HEK293 (cell line): ENCODE results near the gene ZNF79.

Experiments
- BCL11A ChIP-seq: fragments of 450-650 bp; formaldehyde crosslinking; IDR thresholded peaks from 2 replicates; pipeline ENCODE4 v1.5.1; 2016; ENCODE audit warnings: low read depth, missing biosample characterization, missing genetic modification characterization
- CTCF ChIP-seq: fragments of 450-650 bp; formaldehyde crosslinking; IDR thresholded peaks from 2 replicates; pipeline ENCODE4 v1.5.1; 2016; ENCODE audit warnings: missing biosample characterization, missing genetic modification characterization
- SP7 ChIP-seq: fragments of 450-650 bp; formaldehyde crosslinking; IDR thresholded peaks from 2 replicates; pipeline ENCODE4 v1.5.1; 2016; ENCODE audit warnings: missing biosample characterization, missing genetic modification characterization
- TCF7L2 ChIP-seq: IDR thresholded peaks from 2 replicates; pipeline ENCODE4 v1.6.1; 2011; ENCODE audit warnings: low read depth, mild to moderate bottlenecking, inconsistent platforms, low read length, moderate library complexity, borderline replicate concordance
- YY1 ChIP-seq: fragments of 450-650 bp; formaldehyde crosslinking; IDR thresholded peaks from 2 replicates; pipeline ENCODE4 v1.5.1; 2018; ENCODE audit warnings: missing biosample characterization, missing genetic modification characterization
- ZBTB26 ChIP-seq: fragments of 450-650 bp; formaldehyde crosslinking; optimal IDR thresholded peaks from 2 replicates; pipeline ENCODE3; 2016; ENCODE audit warnings: missing biosample characterization, mild to moderate bottlenecking, missing genetic modification characterization
- ZBTB8A ChIP-seq: fragments of 450-650 bp; formaldehyde crosslinking; IDR thresholded peaks from 2 replicates; pipeline ENCODE4 v1.5.1; 2016; ENCODE audit warnings: missing biosample characterization, missing genetic modification characterization
- ZNF121 ChIP-seq: fragments of 450-650 bp; formaldehyde crosslinking; IDR thresholded peaks from 2 replicates; pipeline ENCODE4 v1.5.1; 2016; ENCODE audit warnings: missing biosample characterization, missing genetic modification characterization
- ZNF214 ChIP-seq: fragments of 450-650 bp; formaldehyde crosslinking; IDR thresholded peaks from 2 replicates; pipeline ENCODE4 v1.5.1; 2017; ENCODE audit warnings: missing biosample characterization, mild to moderate bottlenecking, missing genetic modification characterization, borderline replicate concordance
- ZNF37A ChIP-seq: fragments of 450-650 bp; IDR thresholded peaks from 2 replicates; pipeline ENCODE4 v1.5.1; 2018; ENCODE audit warnings: missing biosample characterization, missing genetic modification characterization
- ZNF658 ChIP-seq: fragments of 450-650 bp; formaldehyde crosslinking; IDR thresholded peaks from 2 replicates; pipeline ENCODE4; 2016; ENCODE audit warnings: missing biosample characterization, missing genetic modification characterization
- ZNF692 ChIP-seq: fragments of 450-650 bp; formaldehyde crosslinking; IDR thresholded peaks from 2 replicates; pipeline ENCODE4 v1.5.1; 2016; ENCODE audit warnings: missing biosample characterization, missing genetic modification characterization
- ZNF777 ChIP-seq: fragments of 450-650 bp; formaldehyde crosslinking; IDR thresholded peaks from 2 replicates; pipeline ENCODE4 v1.5.1; 2017; ENCODE audit warnings: missing biosample characterization, missing genetic modification characterization, borderline replicate concordance

- TF ChIP-seq CTCF (tag by site-specific recombination), result no peak
- TF ChIP-seq ZNF121, result no peak
- no peak for TF ChIP-seq ZNF658 (tag by site-specific recombination)
- TF ChIP-seq BCL11A, result no peak
- no peak for TF ChIP-seq ZNF777 (tag by site-specific recombination)
- no peak for TF ChIP-seq ZNF37A (tag by site-specific recombination)
- no peak for TF ChIP-seq ZBTB8A
- no peak for TF ChIP-seq TCF7L2
- no peak for TF ChIP-seq ZNF692 (tag by site-specific recombination)
- TF ChIP-seq ZNF214 (tag by site-specific recombination), result no peak
- no peak for TF ChIP-seq YY1
- no peak for TF ChIP-seq SP7 (tag by site-specific recombination)
- TF ChIP-seq ZBTB26 (tag by site-specific recombination), result no peak
These were observed 21.6 kb upstream of the ZNF79 start for GRCh38 chr9:127402401-127403090.
